Neural crest cell (in vitro differentiated cells): ENCODE measurements around the gene ZBTB7B. TPM values are rescaled to one million over a fixed set of nuclear protein-coding genes. Genes with fewer than 3 reads are reported as not detected.

ENCODE experiments used
- DNase-seq: peaks from one replicate; pipeline ENCODE4 v3.0.0; 2021; ENCODE audit warnings: low read depth, mixed read lengths, low spot score
- H3K27ac Mint-ChIP-seq: one replicate; pipeline ENCODE4 v1.8.0; 2021; ENCODE audit warnings: mild to moderate bottlenecking, mixed read lengths; ENCODE audit not compliant: unreplicated experiment
- H3K27me3 Mint-ChIP-seq: 2 replicates; pipeline ENCODE4 v1.8.0; 2021; ENCODE audit warnings: low read depth, mild to moderate bottlenecking, mixed read lengths
- H3K36me3 Mint-ChIP-seq: 2 replicates; pipeline ENCODE4 v1.8.0; 2021; ENCODE audit warnings: low read depth, mild to moderate bottlenecking, mixed read lengths
- H3K4me1 Mint-ChIP-seq: 2 replicates; pipeline ENCODE4 v1.8.0; 2021; ENCODE audit warnings: mixed read lengths
- H3K4me3 Mint-ChIP-seq: one replicate; pipeline ENCODE4 v1.8.0; 2021; ENCODE audit warnings: mild to moderate bottlenecking, mixed read lengths
- H3K9me3 Mint-ChIP-seq: 2 replicates; pipeline ENCODE4 v1.8.0; 2021; ENCODE audit warnings: mixed read lengths
- CTCF ChIP-seq: fragments of 200-600 bp; sonication (generic); conservative IDR thresholded peaks from 2 replicates; pipeline ENCODE4 v1.5.0; 2021; ENCODE audit warnings: antibody characterized with exemption, mild to moderate bottlenecking
- total RNA-seq: library from RNA; stranded (reverse); gene quantifications from 2 replicates; pipeline ENCODE4 v1.2.1, GENCODE V29; 2021

The ZBTB7B gene
- total RNA-seq, 1 donor from 2014 or later = 6.9 TPM

- Mint-ChIP-seq H3K4me3 (no peak overlapping the region), H3K27me3 (no peaks in the 10 kb centered on the region), H3K4me1 (peaks cover 8% of the 10 kb centered on the region), H3K27ac (no peak overlapping the region), H3K9me3 (no peaks in the 10 kb centered on the region), H3K36me3 (no peaks in the 10 kb centered on the region)
- TF ChIP-seq CTCF = no peak
- no peak for DNase-seq
Measured at GRCh38 chr1:155024315-155024714, 21.7 kb downstream of the ZBTB7B start.

- no peak overlapping the region for H3K27ac Mint-ChIP-seq
- no peak overlapping the region for H3K4me3 Mint-ChIP-seq
- no peaks in the 10 kb centered on the region for H3K4me1 Mint-ChIP-seq
- no peaks in the 10 kb centered on the region for H3K36me3 Mint-ChIP-seq
- no peak for TF ChIP-seq CTCF
- DNase-seq = no peak
- no peaks in the 10 kb centered on the region for H3K9me3 Mint-ChIP-seq
- no peaks in the 10 kb centered on the region for H3K27me3 Mint-ChIP-seq
Measured at GRCh38 chr1:155026154-155026553, 23.6 kb downstream of the ZBTB7B start.

GRCh38 chr1:155026588-155026987, 24.0 kb downstream of the ZBTB7B start:
- Mint-ChIP-seq H3K36me3 (no peaks in the 10 kb centered on the region), H3K27me3 (no peaks in the 10 kb centered on the region), H3K4me3 (no peak overlapping the region), H3K9me3 (no peaks in the 10 kb centered on the region), H3K4me1 (no peaks in the 10 kb centered on the region), H3K27ac (no peak overlapping the region)
- no peak for DNase-seq
- no peak for TF ChIP-seq CTCF

GRCh38 chr1:155029513-155030242, 27.1 kb downstream of the ZBTB7B start:
- H3K36me3 Mint-ChIP-seq = no peaks in the 10 kb centered on the region
- DNase-seq = no peak
- H3K27ac Mint-ChIP-seq = no peak overlapping the region
- no peak for TF ChIP-seq CTCF
- no peaks in the 10 kb centered on the region for H3K4me1 Mint-ChIP-seq
- H3K27me3 Mint-ChIP-seq = no peaks in the 10 kb centered on the region
- no peaks in the 10 kb centered on the region for H3K9me3 Mint-ChIP-seq
- H3K4me3 Mint-ChIP-seq = no peak overlapping the region

- H3K27me3 Mint-ChIP-seq = no peaks in the 10 kb centered on the region
- H3K4me1 Mint-ChIP-seq = no peaks in the 10 kb centered on the region
- no peak for TF ChIP-seq CTCF
- no peak for DNase-seq
- no peaks in the 10 kb centered on the region for H3K36me3 Mint-ChIP-seq
- no peak overlapping the region for H3K27ac Mint-ChIP-seq
- H3K9me3 Mint-ChIP-seq = no peaks in the 10 kb centered on the region
- H3K4me3 Mint-ChIP-seq = no peak overlapping the region
Measured at GRCh38 chr1:155030243-155030795, 27.7 kb downstream of the ZBTB7B start.
